H1 (cell line): ENCODE measurements around the gene MAP4. TPM values are rescaled to one million over a fixed set of nuclear protein-coding genes. Genes with fewer than 3 reads are reported as not detected.

Experiments used
- CTCF ChIA-PET: fragments of 300-600 bp; sonication (Branson Sonifier 250); formaldehyde crosslinking; loops from one replicate; lab custom pipeline; 2021; ENCODE audit not compliant: partially characterized antibody; lab: Charles Lee
- POLR2A ChIA-PET: fragments of 300-600 bp; sonication (Branson Sonifier 250); formaldehyde crosslinking; loops from one replicate; lab custom pipeline; 2021; ENCODE audit warnings: inconsistent platforms; ENCODE audit not compliant: partially characterized antibody; lab: Charles Lee
- DNase-seq, 2 experiments: peaks; one replicate each; pipeline versions ENCODE4 v3.0.0 to v3.0.0-alpha.2; 2010 to 2022; ENCODE audit warnings: low spot score in 2 of 2, low read depth in 1 of 2, mixed read lengths in 1 of 2
- FAIRE-seq: peaks from 2 replicates; lab custom pipeline; 2011; peaks lifted over from hg19 to GRCh38; lab: Jason Lieb, UNC
- H2AFZ ChIP-seq: 2 replicates; pipeline ENCODE4 v1.8.1; 2012; ENCODE audit warnings: low read length, inconsistent platforms
- H2AK5ac ChIP-seq: 2 replicates; pipeline ENCODE4 v1.6.1; 2013; ENCODE audit warnings: low read depth, low read length
- H2BK120ac ChIP-seq: replicated peaks from 2 replicates; pipeline ENCODE3; 2013; ENCODE audit warnings: low read depth, low read length, inconsistent platforms
- H2BK12ac ChIP-seq: 2 replicates; pipeline ENCODE4 v1.6.1; 2013; ENCODE audit warnings: low read depth, low read length
- H2BK15ac ChIP-seq: 2 replicates; pipeline ENCODE4 v1.6.1; 2013; ENCODE audit warnings: low read length
- H2BK20ac ChIP-seq: 2 replicates; pipeline ENCODE4 v1.6.1; 2013; ENCODE audit warnings: low read length
- H2BK5ac ChIP-seq: 2 replicates; pipeline ENCODE4 v1.6.1; 2013; ENCODE audit warnings: low read depth, low read length
- H3K14ac ChIP-seq: 2 replicates; pipeline ENCODE4 v1.6.1; 2013; ENCODE audit warnings: inconsistent platforms; ENCODE audit not compliant: insufficient read length
- H3K18ac ChIP-seq: 2 replicates; pipeline ENCODE4 v1.6.1; 2013; ENCODE audit warnings: low read length; ENCODE audit errors: extremely low read depth
- H3K23ac ChIP-seq: 2 replicates; pipeline ENCODE4 v1.6.1; 2013; ENCODE audit warnings: inconsistent platforms; ENCODE audit not compliant: insufficient read length
- H3K23me2 ChIP-seq: 2 replicates; pipeline ENCODE4 v1.6.1; 2013; ENCODE audit warnings: low read depth, low read length
- H3K27ac ChIP-seq: 2 replicates; pipeline ENCODE4 v1.6.1; 2011; ENCODE audit warnings: low read depth, low read length, inconsistent platforms
- H3K27me3 ChIP-seq, 4 experiments: replicated peaks in 1 of 4; 1 replicate in 1 of 4; 2 replicates in 3 of 4; pipeline versions ENCODE4 v1.6.1 to v1.8.1; 2011 to 2013; ENCODE audit warnings: low read length in 3 of 4, mild to moderate bottlenecking in 3 of 4, inconsistent platforms in 2 of 4, mixed read lengths in 2 of 4, moderate library complexity in 1 of 4; ENCODE audit not compliant: control insufficient read depth in 3 of 4, insufficient read depth in 3 of 4; ENCODE audit errors: extremely low read depth in 1 of 4
- H3K36me3 ChIP-seq, 4 experiments: 2 replicates each; pipeline versions ENCODE4 v1.6.1 to v1.8.1; 2011 to 2013; ENCODE audit warnings: mild to moderate bottlenecking in 4 of 4, low read length in 3 of 4, moderate library complexity in 2 of 4, control low read depth in 1 of 4, inconsistent platforms in 1 of 4; ENCODE audit not compliant: insufficient read depth in 4 of 4, control insufficient read depth in 2 of 4
- H3K4ac ChIP-seq: replicated peaks from 2 replicates; pipeline ENCODE3; 2013; ENCODE audit warnings: low read length, low read depth, mixed read lengths, inconsistent platforms; ENCODE audit not compliant: insufficient read length
- H3K4me1 ChIP-seq, 4 experiments: replicated peaks in 1 of 4; 1 replicate in 1 of 4; 2 replicates in 3 of 4; pipeline versions ENCODE4 v1.6.1 to v1.8.1; 2011 to 2013; ENCODE audit warnings: low read length in 3 of 4, inconsistent platforms in 2 of 4, mixed read lengths in 1 of 4; ENCODE audit not compliant: insufficient read depth in 4 of 4, control insufficient read depth in 3 of 4
- H3K4me2 ChIP-seq, 2 experiments: 2 replicates each; pipeline versions ENCODE4 v1.6.1 to v1.8.1; 2011 to 2013; ENCODE audit warnings: low read depth in 2 of 2, low read length in 2 of 2, control low read depth in 1 of 2, inconsistent platforms in 1 of 2, mild to moderate bottlenecking in 1 of 2; ENCODE audit not compliant: insufficient read depth in 1 of 2
- H3K4me3 ChIP-seq, 4 experiments: fragments of 200-600, 300-600 bp in 1 of 4; sonication (generic), shearing (Covaris generic), sonication (Bioruptor Twin) in 1 of 4; 2 replicates each; pipeline versions ENCODE4 v1.5.1 to v1.8.1; 2011 to 2016; ENCODE audit warnings: low read length in 4 of 4, low read depth in 3 of 4, control low read depth in 2 of 4, inconsistent platforms in 2 of 4, mild to moderate bottlenecking in 2 of 4, mixed read lengths in 1 of 4, moderate library complexity in 1 of 4; ENCODE audit not compliant: insufficient read depth in 2 of 4; ENCODE audit errors: extremely low read depth in 1 of 4
- H3K56ac ChIP-seq: replicated peaks from 2 replicates; pipeline ENCODE3; 2013; ENCODE audit warnings: low read depth, mild to moderate bottlenecking, mixed read lengths, low read length, inconsistent platforms; ENCODE audit not compliant: insufficient read length
- H3K79me1 ChIP-seq: 2 replicates; pipeline ENCODE4 v1.6.1; 2013; ENCODE audit warnings: low read depth, low read length, control low read depth
- H3K79me2 ChIP-seq, 2 experiments: 2 replicates each; pipeline versions ENCODE4 v1.6.1 to v1.8.1; 2012 to 2013; ENCODE audit warnings: low read length in 2 of 2, mild to moderate bottlenecking in 2 of 2, inconsistent platforms in 1 of 2; ENCODE audit not compliant: insufficient read depth in 2 of 2, control insufficient read depth in 1 of 2
- H3K9ac ChIP-seq, 4 experiments: replicated peaks in 1 of 4; 1 replicate in 1 of 4; 2 replicates in 3 of 4; pipeline versions ENCODE4 v1.6.1 to v1.8.1; 2011 to 2013; ENCODE audit warnings: low read depth in 3 of 4, low read length in 3 of 4, control low read depth in 2 of 4, mild to moderate bottlenecking in 2 of 4, moderate library complexity in 2 of 4, inconsistent platforms in 1 of 4; ENCODE audit errors: extremely low read depth in 1 of 4
- H3K9me3 ChIP-seq, 2 experiments: 2 replicates each; pipeline versions ENCODE4 v1.6.1 to v1.8.1; 2012 to 2013; ENCODE audit warnings: mild to moderate bottlenecking in 2 of 2, moderate library complexity in 2 of 2, control low read depth in 1 of 2, inconsistent platforms in 1 of 2, low read depth in 1 of 2, low read length in 1 of 2, mixed read lengths in 1 of 2; ENCODE audit not compliant: insufficient read depth in 2 of 2
- H4K20me1 ChIP-seq, 2 experiments: replicated peaks in 1 of 2; 2 replicates each; pipeline versions ENCODE3 to v1.8.1; 2011 to 2013; ENCODE audit warnings: inconsistent platforms in 2 of 2, low read length in 2 of 2, mild to moderate bottlenecking in 1 of 2; ENCODE audit not compliant: insufficient read depth in 2 of 2, control insufficient read depth in 1 of 2
- H4K5ac ChIP-seq: 2 replicates; pipeline ENCODE4 v1.6.1; 2013; ENCODE audit warnings: low read length, low read depth, mixed read lengths, inconsistent platforms; ENCODE audit not compliant: insufficient read length
- H4K8ac ChIP-seq: 2 replicates; pipeline ENCODE4 v1.8.0; 2013; ENCODE audit warnings: mild to moderate bottlenecking, moderate library complexity, low read length, inconsistent platforms; ENCODE audit not compliant: insufficient read depth; ENCODE audit errors: extremely low read depth
- H4K91ac ChIP-seq: replicated peaks from 2 replicates; pipeline ENCODE3; 2013; ENCODE audit warnings: low read length, mixed read lengths, inconsistent platforms; ENCODE audit not compliant: insufficient read length
- CBX5 ChIP-seq: fragments of 300-800, 300-1000 bp; sonication (generic); IDR thresholded peaks from 2 replicates; pipeline ENCODE4 v1.7.1; 2016; ENCODE audit warnings: antibody characterized with exemption, low read length, low read depth
- CEBPB ChIP-seq: IDR thresholded peaks from 2 replicates; pipeline ENCODE4 v1.6.1; 2012; ENCODE audit warnings: low read depth, low read length
- CTBP2 ChIP-seq: IDR thresholded peaks from 2 replicates; pipeline ENCODE4 v1.7.0; 2011; ENCODE audit warnings: borderline replicate concordance, mild to moderate bottlenecking, moderate library complexity, mixed read lengths, low read length; ENCODE audit not compliant: insufficient read depth, insufficient read length
- GABPA ChIP-seq: IDR thresholded peaks from 2 replicates; pipeline ENCODE4 v1.6.1; 2011; ENCODE audit warnings: mild to moderate bottlenecking, low read length, moderate library complexity, borderline replicate concordance; ENCODE audit not compliant: insufficient read depth
- KDM1A ChIP-seq: fragments of 200-600, 300-600 bp; sonication (generic); IDR thresholded peaks from 2 replicates; pipeline ENCODE4 v1.7.1; 2016; ENCODE audit warnings: mild to moderate bottlenecking, low read length, borderline replicate concordance
- POLR2A ChIP-seq, 2 experiments: IDR thresholded peaks; 1 replicate in 1 of 2; 2 replicates in 1 of 2; pipeline ENCODE4 v1.6.1; 2011; ENCODE audit warnings: low read depth in 2 of 2, low read length in 2 of 2, mild to moderate bottlenecking in 2 of 2; ENCODE audit errors: control extremely low read depth in 1 of 2
- RXRA ChIP-seq: IDR thresholded peaks from 2 replicates; pipeline ENCODE4 v1.6.1; 2011; ENCODE audit warnings: low read depth, mild to moderate bottlenecking, low read length, moderate library complexity; ENCODE audit not compliant: insufficient read depth
- SRF ChIP-seq: IDR thresholded peaks from 2 replicates; pipeline ENCODE4 v1.6.1; 2011; ENCODE audit warnings: mild to moderate bottlenecking, low read depth, low read length, moderate library complexity
- WGBS, 2 experiments: shearing (Covaris generic) in 1 of 2; methylation state at CpG; one replicate each; pipeline versions ENCODE4 v1.1.6 to v1.1.7; 2013 to 2015; ENCODE audit warnings: low lambda C conversion rate in 2 of 2, mixed read lengths in 2 of 2, inconsistent platforms in 1 of 2, low coverage in 1 of 2, missing lambda C conversion rate in 1 of 2; ENCODE audit not compliant: insufficient replicate concordance in 2 of 2, insufficient coverage in 1 of 2, insufficient read length in 1 of 2; ENCODE audit errors: extremely low coverage in 1 of 2, missing lambda C conversion rate in 1 of 2; 5-methylcytosine and 5-hydroxymethylcytosine counted together
- polyA plus RNA-seq, 7 experiments: library from polyadenylated mRNA; depleted of rRNA in 3 of 7; stranded (reverse) in 5 of 7; unstranded in 2 of 7; fragments of >200 nt in 5 of 7; fragments of 200-250 nt in 2 of 7; gene quantifications; 1 replicate in 5 of 7; 2 replicates in 1 of 7; 4 replicates in 1 of 7; pipeline versions ENCODE4 v1.2.1 to v1.2.3, GENCODE V29; 2011 to 2013; ENCODE audit warnings: missing spikeins in 2 of 7, mixed read lengths in 2 of 7
- total RNA-seq: library from RNA; stranded (reverse); fragmentation: NEBNext Ultra II Directional; extraction: Animal tissue kit (Norgen Biotek cat#: 25700); gene quantifications from 2 replicates; pipeline ENCODE4 v1.2.1, GENCODE V29; 2021
- TF ChIP-seq, protein P1 (sequence below): IDR thresholded peaks from 2 replicates; pipeline ENCODE4 v1.6.1; 2012; ENCODE audit warnings: inconsistent platforms
- TF ChIP-seq, protein P2 (sequence below), 3 experiments: IDR thresholded peaks; 1 replicate in 2 of 3; 2 replicates in 1 of 3; pipeline versions ENCODE4 v1.5.1 to v1.6.1; 2011; ENCODE audit warnings: low read length in 3 of 3, mild to moderate bottlenecking in 3 of 3, inconsistent platforms in 2 of 3, low read depth in 1 of 3, moderate library complexity in 1 of 3; ENCODE audit not compliant: insufficient read depth in 1 of 3; ENCODE audit errors: control extremely low read depth in 1 of 3

The MAP4 gene
- total and polyA plus RNA-seq, 2 of the 8 experiments (the other 6 are each of a cell fraction or from before 2014, with no cell fraction given): 67.0 to 179 TPM

DNA sequence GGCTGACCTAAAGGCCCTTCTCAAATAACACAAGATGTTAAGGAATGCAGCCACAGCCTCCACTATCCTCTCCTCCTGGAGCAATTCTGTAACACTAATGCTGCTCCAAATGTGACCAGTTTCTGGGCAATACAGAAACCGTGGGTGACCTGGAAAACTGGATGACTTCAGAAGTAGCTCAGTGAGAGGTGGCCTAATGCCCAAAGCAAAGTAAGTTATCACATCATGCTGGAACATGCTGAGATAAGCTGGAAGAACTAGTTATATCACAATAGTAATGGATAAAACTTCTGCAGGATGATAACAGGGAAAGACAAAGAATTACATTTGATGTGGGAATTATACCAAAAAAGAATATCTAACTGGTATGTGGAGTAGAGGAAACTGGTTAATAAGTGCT, 141.3 kb downstream of the MAP4 start:
- H3K4me3 ChIP-seq: no peak overlapping the region
- no peak overlapping the region for H3K23ac ChIP-seq
- no peak overlapping the region for H2BK12ac ChIP-seq
- H4K91ac ChIP-seq: no peak overlapping the region
- H2BK20ac ChIP-seq: no peak overlapping the region
- H3K79me2 ChIP-seq: no peaks in the 10 kb centered on the region
- ChIA-PET CTCF (interaction anchor here (1.1 to 1.9 kb wide), 5 partner anchors 10 to 50 kb away, joined by 3 to 8 read pairs (median 5); no protein-coding TSS in a partner anchor), POLR2A (interaction anchor here (0.6 to 2.0 kb wide), 2 partner anchors 10 to 23 kb away, joined by 3 to 5 read pairs; no protein-coding TSS in a partner anchor)
- 86% methylated on average over 1 of the region's 1 CpG; no CpG with 5 or more reads in 1 of the 2 experiments for WGBS, 2 experiments
- no peak for DNase-seq
- H3K56ac ChIP-seq: no peak overlapping the region
- TF ChIP-seq POLR2A (IDR thresholded peaks at IDR 0.05; ENCODE audit: control extremely low read depth in 1 of 2, low read depth in 2 of 2, low read length in 2 of 2) (no peak), KDM1A (no peak), CBX5 (no peak), GABPA (no peak), CEBPB (no peak), CTBP2 (no peak), RXRA (no peak), SRF (no peak)
- TF ChIP-seq, protein P1, sequence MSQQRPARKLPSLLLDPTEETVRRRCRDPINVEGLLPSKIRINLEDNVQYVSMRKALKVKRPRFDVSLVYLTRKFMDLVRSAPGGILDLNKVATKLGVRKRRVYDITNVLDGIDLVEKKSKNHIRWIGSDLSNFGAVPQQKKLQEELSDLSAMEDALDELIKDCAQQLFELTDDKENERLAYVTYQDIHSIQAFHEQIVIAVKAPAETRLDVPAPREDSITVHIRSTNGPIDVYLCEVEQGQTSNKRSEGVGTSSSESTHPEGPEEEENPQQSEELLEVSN: no peak
- TF ChIP-seq, protein P2, sequence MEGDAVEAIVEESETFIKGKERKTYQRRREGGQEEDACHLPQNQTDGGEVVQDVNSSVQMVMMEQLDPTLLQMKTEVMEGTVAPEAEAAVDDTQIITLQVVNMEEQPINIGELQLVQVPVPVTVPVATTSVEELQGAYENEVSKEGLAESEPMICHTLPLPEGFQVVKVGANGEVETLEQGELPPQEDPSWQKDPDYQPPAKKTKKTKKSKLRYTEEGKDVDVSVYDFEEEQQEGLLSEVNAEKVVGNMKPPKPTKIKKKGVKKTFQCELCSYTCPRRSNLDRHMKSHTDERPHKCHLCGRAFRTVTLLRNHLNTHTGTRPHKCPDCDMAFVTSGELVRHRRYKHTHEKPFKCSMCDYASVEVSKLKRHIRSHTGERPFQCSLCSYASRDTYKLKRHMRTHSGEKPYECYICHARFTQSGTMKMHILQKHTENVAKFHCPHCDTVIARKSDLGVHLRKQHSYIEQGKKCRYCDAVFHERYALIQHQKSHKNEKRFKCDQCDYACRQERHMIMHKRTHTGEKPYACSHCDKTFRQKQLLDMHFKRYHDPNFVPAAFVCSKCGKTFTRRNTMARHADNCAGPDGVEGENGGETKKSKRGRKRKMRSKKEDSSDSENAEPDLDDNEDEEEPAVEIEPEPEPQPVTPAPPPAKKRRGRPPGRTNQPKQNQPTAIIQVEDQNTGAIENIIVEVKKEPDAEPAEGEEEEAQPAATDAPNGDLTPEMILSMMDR (IDR thresholded peaks at IDR 0.05; ENCODE audit: control extremely low read depth in 1 of 3, insufficient read depth in 1 of 3, low read depth in 1 of 3, low read length in 3 of 3): no peak
- H3K23me2 ChIP-seq: no peaks in the 10 kb centered on the region
- H3K4me2 ChIP-seq: peak overlapping the region in 1 of 2 experiments; percentile 17; a peak in 1 of 4 replicates
- no peak for FAIRE-seq
- H2BK5ac ChIP-seq: no peak overlapping the region
- H2AFZ ChIP-seq: no peak overlapping the region
- no peaks in the 10 kb centered on the region for H4K20me1 ChIP-seq
- H3K27me3 ChIP-seq: no peaks in the 10 kb centered on the region
- H3K14ac ChIP-seq: no peak overlapping the region
- H2BK120ac ChIP-seq: no peak overlapping the region
- no peaks in the 10 kb centered on the region for H3K79me1 ChIP-seq
- H3K9me3 ChIP-seq: no peaks in the 10 kb centered on the region
- no peak overlapping the region for H3K9ac ChIP-seq
- H4K5ac ChIP-seq: no peak overlapping the region
- H2BK15ac ChIP-seq: no peak overlapping the region
- no peak overlapping the region for H3K27ac ChIP-seq
- peaks cover 0 to 3% (median 0%) of the 10 kb centered on the region in 4 experiments; a peak in 2 of 7 replicates for H3K4me1 ChIP-seq
- no peak overlapping the region for H3K18ac ChIP-seq
- H3K36me3 ChIP-seq: peaks cover 7 to 29% (median 23%) of the 10 kb centered on the region in 4 experiments; a peak in 7 of 8 replicates
- no peak overlapping the region for H4K8ac ChIP-seq
- H3K4ac ChIP-seq: no peak overlapping the region
- no peak overlapping the region for H2AK5ac ChIP-seq
